Stimulated activated CD8-positive, alpha-beta memory T cell treated with anti-CD3 and anti-CD28 coated beads, Interleukin-7, amount 100 ng/mL, for 24 hours (primary cell): ENCODE data around the gene EGLN3.
"Not testable (repeated sequence)": the region's sequence is repeated elsewhere in the genome, so short reads cannot be mapped to it uniquely, and the experiment has no call there.

Source experiments
- DNase-seq: peaks from one replicate; pipeline ENCODE4 v3.0.0-alpha.2; 2020; ENCODE audit warnings: low read depth

The EGLN3 gene

GRCh38 chr14:33950320-33951182 lies at the start of gene EGLN3:
Gene EGLN3 (minus strand): TSS chr14:33951074. CDS start chr14:33950752, 322 bp downstream.
- DNase-seq: no peak

- no peak for DNase-seq
Measured at GRCh38 chr14:34000396-34000795, 49.5 kb upstream of the EGLN3 start.

- DNase-seq: no peak
Measured at GRCh38 chr14:33999771-34000291, 49.0 kb upstream of the EGLN3 start.

GRCh38 chr14:33997611-33998010 lies 46.7 kb upstream of the EGLN3 start:
- DNase-seq: no peak

- no peak for DNase-seq
Measured at GRCh38 chr14:33996462-33996861, 45.6 kb upstream of the EGLN3 start.

- DNase-seq: no peak
Measured at GRCh38 chr14:33993246-33993645, 42.4 kb upstream of the EGLN3 start.

GRCh38 chr14:33992274-33993007 lies 41.6 kb upstream of the EGLN3 start:
- no peak for DNase-seq

- DNase-seq: no peak
Measured at GRCh38 chr14:33990790-33991189, 39.9 kb upstream of the EGLN3 start.

GRCh38 chr14:33987565-33988080 lies 36.7 kb upstream of the EGLN3 start:
- DNase-seq: no peak

GRCh38 chr14:33986804-33987203 lies 35.9 kb upstream of the EGLN3 start:
- no peak for DNase-seq

- DNase-seq: no peak
Measured at GRCh38 chr14:33985242-33985641, 34.4 kb upstream of the EGLN3 start.

- no peak for DNase-seq
Measured at GRCh38 chr14:33979613-33980276, 28.9 kb upstream of the EGLN3 start.

- DNase-seq: no peak
Measured at GRCh38 chr14:33978892-33979612, 28.2 kb upstream of the EGLN3 start.

GRCh38 chr14:33972583-33973081 lies 21.8 kb upstream of the EGLN3 start:
- no peak for DNase-seq

- not testable (repeated sequence) for DNase-seq
Measured at GRCh38 chr14:33969846-33970245, 19.0 kb upstream of the EGLN3 start.

- no peak for DNase-seq
Measured at GRCh38 chr14:33968722-33969121, 17.8 kb upstream of the EGLN3 start.

- no peak for DNase-seq
Measured at GRCh38 chr14:33967138-33967537, 16.3 kb upstream of the EGLN3 start.

GRCh38 chr14:33966276-33966675 lies 15.4 kb upstream of the EGLN3 start:
- no peak for DNase-seq

GRCh38 chr14:33964599-33965317 lies 13.9 kb upstream of the EGLN3 start:
- no peak for DNase-seq

- DNase-seq: no peak
Measured at GRCh38 chr14:33963892-33964291, 13.0 kb upstream of the EGLN3 start.

- DNase-seq: not testable (repeated sequence)
Measured at GRCh38 chr14:33962466-33962865, 11.6 kb upstream of the EGLN3 start.
